Activated naive CD4-positive, alpha-beta T cell treated with anti-CD3 and anti-CD28 coated beads for 36 hours (primary cell): ENCODE results near the gene EPC1. TPM values are rescaled to one million over a fixed set of nuclear protein-coding genes. Genes with fewer than 3 reads are reported as not detected.

Source experiments
- CTCF ChIA-PET: fragments of 350-600 bp; sonication (Branson Sonifier 250); formaldehyde crosslinking; loops from one replicate; lab custom pipeline; 2021; ENCODE audit warnings: antibody characterized with exemption; lab: Charles Lee
- DNase-seq: peaks from one replicate; pipeline ENCODE4 v3.0.0-alpha.2; 2020
- H3K27ac Mint-ChIP-seq: one replicate; pipeline ENCODE4 v1.8.0; 2021; ENCODE audit warnings: mild to moderate bottlenecking, mixed read lengths
- H3K27me3 Mint-ChIP-seq: one replicate; pipeline ENCODE4 v1.8.0; 2021; ENCODE audit warnings: low read depth, mixed read lengths
- H3K36me3 Mint-ChIP-seq: one replicate; pipeline ENCODE4 v1.8.0; 2021; ENCODE audit warnings: low read depth, mixed read lengths
- H3K4me1 Mint-ChIP-seq: one replicate; pipeline ENCODE4 v1.8.0; 2021; ENCODE audit warnings: low read depth, mixed read lengths
- H3K4me3 Mint-ChIP-seq: one replicate; pipeline ENCODE4 v1.8.0; 2021; ENCODE audit warnings: mild to moderate bottlenecking, moderate library complexity, mixed read lengths
- H3K9me3 Mint-ChIP-seq: one replicate; pipeline ENCODE4 v1.8.0; 2021; ENCODE audit warnings: mixed read lengths
- intact Hi-C: fragments of 100-400 bp; cut with micrococcal nuclease; formaldehyde crosslinking; loops from one replicate; pipeline ENCODE4 v1.15.1; 2023
- total RNA-seq, 2 experiments: library from RNA; stranded (reverse); gene quantifications; one replicate each; pipeline ENCODE4 v1.2.3, GENCODE V29; 2021

The EPC1 gene
- total RNA-seq, 2 experiments from 2014 or later = 29.4 to 33.5 TPM

DNA sequence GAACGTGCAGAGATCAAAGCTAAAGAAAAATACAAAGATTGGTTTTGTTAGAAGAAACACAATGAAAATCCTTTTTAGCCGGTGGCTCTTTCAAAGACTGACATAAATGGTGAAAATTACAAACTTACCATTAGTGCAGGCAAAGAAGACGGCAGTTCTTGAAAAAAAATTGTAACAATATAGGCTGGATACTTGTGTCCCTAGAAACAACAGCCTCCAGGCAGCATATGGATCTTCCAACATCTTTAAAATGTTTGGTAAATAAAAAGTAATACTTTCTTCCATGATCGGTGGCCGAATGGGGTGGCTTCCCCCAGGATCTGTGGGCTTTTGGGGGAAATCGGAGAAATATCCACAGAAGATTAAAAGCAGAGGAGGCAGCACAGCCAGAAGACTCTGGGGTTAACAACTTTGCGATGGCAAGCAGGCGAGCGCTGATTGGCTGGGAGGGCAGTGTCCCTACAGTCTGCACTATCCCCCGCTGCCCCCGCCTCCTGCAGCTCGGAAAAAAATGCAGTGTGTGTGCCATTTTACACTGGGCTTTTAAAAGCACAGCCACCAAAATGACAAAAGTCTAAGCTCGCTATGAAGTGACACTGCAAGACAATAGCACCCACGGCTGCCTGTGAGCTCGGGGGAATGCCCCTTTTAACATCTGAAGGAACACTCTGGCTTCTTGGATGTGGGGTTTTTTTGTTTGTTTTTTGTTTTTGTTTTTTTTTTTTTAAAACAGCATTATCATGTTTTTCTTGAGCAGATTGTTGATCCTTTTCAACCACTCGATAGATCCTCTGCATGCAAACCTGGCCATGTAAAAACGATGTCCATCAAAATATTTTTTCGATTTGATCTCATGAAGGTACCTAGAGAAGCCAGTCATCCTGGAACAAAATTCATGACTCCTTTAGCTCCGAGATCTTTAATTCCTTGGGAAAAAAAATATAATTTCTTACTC, 31.7 kb upstream of the EPC1 start:
- CTCF ChIA-PET = interaction anchor here (0.6 to 2.1 kb wide), 10 partner anchors 9 to 630 kb away, joined by 3 to 11 read pairs (median 4); partner anchors contain the start of gene CCDC7
- H3K4me1 Mint-ChIP-seq = peaks cover 13% of the 10 kb centered on the region
- peak; percentile 97 for DNase-seq
- H3K4me3 Mint-ChIP-seq = no peak overlapping the region
- no peak overlapping the region for H3K27ac Mint-ChIP-seq
- peaks cover 2% of the 10 kb centered on the region for H3K9me3 Mint-ChIP-seq
- H3K36me3 Mint-ChIP-seq = no peaks in the 10 kb centered on the region
- H3K27me3 Mint-ChIP-seq = no peaks in the 10 kb centered on the region
- intact Hi-C loops = loop anchor here (1.0 to 10.0 kb wide), 9 partner anchors 32 to 1056 kb away; partner anchors contain the start of genes ARHGAP12, CCDC7 and ITGB1

- Mint-ChIP-seq H3K9me3 (peaks cover 2% of the 10 kb centered on the region), H3K27ac (no peak overlapping the region), H3K27me3 (no peaks in the 10 kb centered on the region), H3K4me3 (no peak overlapping the region), H3K4me1 (peaks cover 21% of the 10 kb centered on the region), H3K36me3 (no peaks in the 10 kb centered on the region)
- CTCF ChIA-PET = interaction anchor here (0.7 to 2.1 kb wide), 11 partner anchors 10 to 631 kb away, joined by 3 to 11 read pairs (median 5); partner anchors contain the start of gene CCDC7
- peak; percentile 52 for DNase-seq
- intact Hi-C loops = loop anchor here (1.0 to 10.0 kb wide), 10 partner anchors 25 to 1055 kb away; partner anchors contain the start of genes ARHGAP12, CCDC7 and ITGB1
Measured at GRCh38 chr10:32377458-32378259, 30.7 kb upstream of the EPC1 start.

DNA sequence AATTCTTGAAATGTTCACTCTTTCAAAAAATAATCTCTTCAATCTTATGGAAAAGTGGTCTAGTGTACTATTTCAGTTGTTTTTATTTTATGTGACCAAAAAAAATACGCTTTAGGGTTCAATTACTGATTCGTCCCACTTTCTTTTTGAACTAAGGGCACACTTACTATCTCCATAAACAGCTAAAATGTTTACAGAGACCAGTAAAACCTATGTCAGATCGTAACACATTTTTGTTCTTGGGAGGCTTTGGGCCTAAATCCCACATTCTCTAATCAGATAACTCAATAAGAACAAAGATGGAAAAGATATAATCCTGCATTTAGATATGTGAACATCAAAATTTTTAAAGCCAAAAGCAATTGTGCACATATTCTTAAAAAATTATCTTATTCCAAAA, 29.8 kb upstream of the EPC1 start:
- H3K4me1 Mint-ChIP-seq = peaks cover 29% of the 10 kb centered on the region
- H3K4me3 Mint-ChIP-seq = no peak overlapping the region
- peaks cover 2% of the 10 kb centered on the region for H3K36me3 Mint-ChIP-seq
- CTCF ChIA-PET = interaction anchor here (0.7 to 1.0 kb wide), 2 partner anchors 24 to 153 kb away, joined by 5 read pairs; no protein-coding TSS in a partner anchor
- intact Hi-C loops = loop anchor here (1.0 to 10.0 kb wide), 6 partner anchors 24 to 1054 kb away; partner anchors contain the start of gene ARHGAP12
- H3K27ac Mint-ChIP-seq = peak overlapping the region; percentile 88
- DNase-seq = no peak
- H3K9me3 Mint-ChIP-seq = peaks cover 2% of the 10 kb centered on the region
- H3K27me3 Mint-ChIP-seq = no peaks in the 10 kb centered on the region

DNA sequence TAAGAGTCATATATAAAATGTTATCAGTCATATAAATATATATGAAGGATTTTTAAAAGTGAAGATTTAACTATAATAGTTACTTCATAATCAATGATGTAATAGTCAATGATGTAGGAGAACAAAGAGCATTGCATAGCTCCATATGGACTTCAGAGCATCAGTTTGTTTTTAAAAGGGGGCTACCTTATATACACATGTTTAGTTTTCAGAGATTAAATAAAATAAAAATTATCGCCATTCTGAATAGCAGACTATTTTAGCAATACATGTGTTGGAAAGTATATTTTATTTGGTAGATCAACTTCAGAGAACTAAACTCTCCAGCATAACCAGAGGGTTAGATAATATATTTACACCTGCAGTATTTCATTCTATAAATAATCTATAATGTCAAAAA, 29.1 kb upstream of the EPC1 start:
- Mint-ChIP-seq H3K4me3 (no peak overlapping the region), H3K27me3 (no peaks in the 10 kb centered on the region), H3K36me3 (peaks cover 2% of the 10 kb centered on the region), H3K4me1 (peaks cover 35% of the 10 kb centered on the region), H3K9me3 (peaks cover 2% of the 10 kb centered on the region), H3K27ac (peak overlapping the region; percentile 88)
- CTCF ChIA-PET = interaction anchor here (0.6 to 1.7 kb wide), 6 partner anchors 9 to 1705 kb away, joined by 3 to 4 read pairs (median 3); partner anchors contain the start of gene CCDC7
- no peak for DNase-seq
- intact Hi-C loops = loop anchor here (2.0 to 10.0 kb wide), 5 partner anchors 321 to 1054 kb away; partner anchors contain the start of gene ARHGAP12

GRCh38 chr10:32375631-32376030, 28.7 kb upstream of the EPC1 start:
- H3K4me3 Mint-ChIP-seq = peak overlapping the region; percentile 52
- peaks cover 2% of the 10 kb centered on the region for H3K36me3 Mint-ChIP-seq
- peaks cover 39% of the 10 kb centered on the region for H3K4me1 Mint-ChIP-seq
- CTCF ChIA-PET = interaction anchor here (0.8 to 1.7 kb wide), 5 partner anchors 9 to 185 kb away, joined by 3 to 4 read pairs (median 3); partner anchors contain the start of gene CCDC7
- peaks cover 2% of the 10 kb centered on the region for H3K9me3 Mint-ChIP-seq
- H3K27ac Mint-ChIP-seq = peak overlapping the region; percentile 68
- intact Hi-C loops = loop anchor here (2.0 to 10.0 kb wide), 5 partner anchors 321 to 1053 kb away; partner anchors contain the start of gene ARHGAP12
- DNase-seq = no peak
- no peaks in the 10 kb centered on the region for H3K27me3 Mint-ChIP-seq

DNA sequence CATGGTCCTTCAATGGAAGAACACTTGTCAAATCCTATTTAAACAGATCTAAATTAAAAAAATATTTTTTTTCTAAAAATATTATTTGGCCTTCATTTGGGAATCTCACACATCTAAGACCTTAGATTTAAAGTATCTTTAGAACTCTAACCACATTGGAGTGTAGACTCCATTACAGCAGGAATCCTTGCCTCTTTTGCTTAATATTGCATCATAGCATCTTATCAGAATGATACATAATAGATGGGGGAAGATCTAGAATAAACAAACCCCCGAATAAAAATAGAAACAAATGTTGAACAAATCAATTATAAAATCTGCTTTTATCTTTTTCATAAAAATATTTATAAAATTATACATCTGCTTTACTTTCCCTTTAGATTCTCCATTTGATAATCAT, 27.6 kb upstream of the EPC1 start:
- Mint-ChIP-seq H3K36me3 (peaks cover 2% of the 10 kb centered on the region), H3K9me3 (peaks cover 2% of the 10 kb centered on the region), H3K27me3 (no peaks in the 10 kb centered on the region), H3K4me3 (peak overlapping the region; percentile 52), H3K4me1 (peaks cover 44% of the 10 kb centered on the region), H3K27ac (peak overlapping the region; percentile 50)
- intact Hi-C loops = loop anchor here (5.0 to 10.0 kb wide), 4 partner anchors 447 to 1052 kb away; partner anchors contain the start of gene ARHGAP12
- DNase-seq = no peak
- CTCF ChIA-PET = interaction anchor here (1.1 kb wide), 1 partner anchor 27 kb away, joined by 4 read pairs; no protein-coding TSS in a partner anchor

DNA sequence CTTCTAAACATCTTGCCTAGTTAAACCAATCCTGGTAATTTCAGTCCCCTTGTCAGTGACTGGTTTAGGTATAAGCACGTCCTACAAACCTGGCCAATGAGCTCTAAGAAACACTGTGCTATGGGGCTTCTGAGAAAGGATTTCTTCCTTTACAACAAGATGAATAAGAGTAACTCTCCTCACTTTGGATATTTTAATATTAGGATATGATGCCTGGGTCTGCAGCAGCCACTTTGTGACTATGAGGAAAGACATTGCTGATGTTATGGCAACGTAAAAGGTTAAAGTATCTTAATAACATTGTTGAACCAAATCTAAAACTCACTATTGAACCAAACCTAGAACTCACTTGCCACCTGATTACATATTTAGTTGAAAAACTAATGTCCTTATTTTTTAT, 26.5 kb upstream of the EPC1 start:
- CTCF ChIA-PET = interaction anchor here (0.8 to 1.3 kb wide), 3 partner anchors 10 to 62 kb away, joined by 3 to 4 read pairs (median 3); no protein-coding TSS in a partner anchor
- H3K9me3 Mint-ChIP-seq = peaks cover 2% of the 10 kb centered on the region
- H3K27ac Mint-ChIP-seq = no peak overlapping the region
- no peak for DNase-seq
- intact Hi-C loops = loop anchor here (10.0 kb wide), 1 partner anchor 1029 kb away; no protein-coding TSS in a partner anchor
- H3K4me3 Mint-ChIP-seq = no peak overlapping the region
- peaks cover 48% of the 10 kb centered on the region for H3K4me1 Mint-ChIP-seq
- peaks cover 2% of the 10 kb centered on the region for H3K36me3 Mint-ChIP-seq
- no peaks in the 10 kb centered on the region for H3K27me3 Mint-ChIP-seq

DNA sequence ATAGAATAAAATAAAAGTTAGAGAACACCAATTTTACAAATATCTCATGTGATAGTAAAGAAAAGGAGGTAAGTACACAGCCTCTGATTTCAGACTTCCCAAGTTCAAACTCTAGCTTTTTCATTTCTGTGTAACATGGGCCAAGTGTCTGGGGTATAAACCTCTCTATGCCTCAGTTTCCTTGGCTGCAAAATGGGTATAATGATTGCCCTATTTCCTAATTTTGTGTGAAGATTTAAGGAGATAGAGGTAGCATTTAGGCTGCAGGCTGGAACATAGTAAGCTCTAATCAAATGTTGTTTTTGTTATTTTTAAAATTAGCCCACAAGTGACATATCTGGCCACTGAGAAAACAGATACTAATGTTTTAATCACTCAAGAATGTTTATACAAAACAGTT, 26.1 kb upstream of the EPC1 start:
- H3K36me3 Mint-ChIP-seq = peaks cover 2% of the 10 kb centered on the region
- intact Hi-C loops = loop anchor here (10.0 kb wide), 1 partner anchor 1028 kb away; no protein-coding TSS in a partner anchor
- H3K4me3 Mint-ChIP-seq = no peak overlapping the region
- CTCF ChIA-PET = interaction anchor here (0.8 to 1.3 kb wide), 3 partner anchors 9 to 63 kb away, joined by 3 to 4 read pairs (median 3); no protein-coding TSS in a partner anchor
- H3K9me3 Mint-ChIP-seq = peaks cover 2% of the 10 kb centered on the region
- H3K4me1 Mint-ChIP-seq = peaks cover 51% of the 10 kb centered on the region
- no peak for DNase-seq
- H3K27ac Mint-ChIP-seq = no peak overlapping the region
- H3K27me3 Mint-ChIP-seq = no peaks in the 10 kb centered on the region

DNA sequence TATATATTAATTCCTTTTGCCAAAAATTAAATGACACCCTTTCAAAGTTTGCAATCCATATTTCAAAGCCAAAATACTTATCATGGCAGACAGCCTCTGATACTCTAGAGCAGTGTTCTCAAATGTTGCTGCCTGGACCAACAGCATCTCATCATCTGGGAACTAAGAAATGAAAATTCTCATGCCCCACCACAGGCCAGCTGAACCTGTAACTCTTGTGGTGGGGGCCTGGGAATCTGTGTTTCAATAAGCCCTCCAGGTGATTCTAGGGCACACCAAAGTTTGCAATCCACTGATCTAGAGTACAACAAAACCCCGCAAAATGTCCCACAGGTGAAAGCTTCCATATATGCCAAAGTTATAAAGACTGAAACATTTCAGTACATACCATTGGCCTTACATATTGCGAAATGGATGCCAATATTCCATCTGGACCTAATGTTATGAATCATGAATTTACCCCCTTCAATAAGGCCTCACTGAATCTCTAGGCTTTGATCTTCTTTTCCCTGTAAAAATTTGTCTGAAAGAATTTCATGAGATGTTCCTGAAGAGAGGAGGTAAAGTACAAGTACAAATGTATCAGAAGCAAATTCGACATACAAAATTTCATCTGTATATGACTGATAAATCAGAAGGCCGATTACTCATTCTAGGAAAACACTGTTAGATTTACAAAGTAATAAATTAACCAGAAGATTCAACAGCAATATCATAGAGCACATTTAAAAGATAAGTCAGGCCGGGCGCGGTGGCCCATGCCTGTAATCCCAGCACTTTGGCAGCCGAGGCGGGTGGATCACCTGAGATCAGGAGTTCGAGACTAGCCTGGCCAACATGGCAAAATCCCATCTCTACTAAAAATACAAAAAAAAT, 25.3 kb upstream of the EPC1 start:
- H3K4me3 Mint-ChIP-seq = no peak overlapping the region
- H3K36me3 Mint-ChIP-seq = peaks cover 2% of the 10 kb centered on the region
- no peak overlapping the region for H3K27ac Mint-ChIP-seq
- intact Hi-C loops = loop anchor here (2.0 to 10.0 kb wide), 2 partner anchors 637 to 1027 kb away; no protein-coding TSS in a partner anchor
- no peaks in the 10 kb centered on the region for H3K27me3 Mint-ChIP-seq
- no peak for DNase-seq
- H3K4me1 Mint-ChIP-seq = peaks cover 55% of the 10 kb centered on the region
- CTCF ChIA-PET = interaction anchor here (0.8 to 1.7 kb wide), 6 partner anchors 8 to 89 kb away, joined by 3 to 4 read pairs (median 4); no protein-coding TSS in a partner anchor
- peaks cover 2% of the 10 kb centered on the region for H3K9me3 Mint-ChIP-seq

- Mint-ChIP-seq H3K27ac (no peak overlapping the region), H3K4me1 (peaks cover 63% of the 10 kb centered on the region), H3K9me3 (peaks cover 2% of the 10 kb centered on the region), H3K4me3 (no peak overlapping the region), H3K27me3 (no peaks in the 10 kb centered on the region), H3K36me3 (peaks cover 2% of the 10 kb centered on the region)
- DNase-seq = no peak
- intact Hi-C loops = loop anchor here (2.0 to 10.0 kb wide), 2 partner anchors 638 to 1026 kb away; no protein-coding TSS in a partner anchor
- CTCF ChIA-PET = interaction anchor here (1.0 to 2.0 kb wide), 6 partner anchors 16 to 114 kb away, joined by 3 to 6 read pairs (median 4); no protein-coding TSS in a partner anchor
Measured at GRCh38 chr10:32371101-32371500, 24.1 kb upstream of the EPC1 start.
